H9 (cell line): ENCODE measurements around the gene MYLK. TPM values are rescaled to one million over a fixed set of nuclear protein-coding genes. Genes with fewer than 3 reads are reported as not detected.

ENCODE experiments used
- DNase-seq: peaks from one replicate; pipeline ENCODE4 v3.0.0-alpha.2; 2017
- H2AFZ ChIP-seq: one replicate; pipeline ENCODE4 v1.6.1; 2013; ENCODE audit warnings: mild to moderate bottlenecking, low read length, control low read depth, moderate library complexity
- H2AK5ac ChIP-seq: 2 replicates; pipeline ENCODE4 v1.6.1; 2013; ENCODE audit warnings: low read length, control low read depth, mixed read lengths; ENCODE audit not compliant: insufficient read length
- H2BK120ac ChIP-seq: one replicate; pipeline ENCODE4 v1.6.1; 2013; ENCODE audit warnings: low read depth, mild to moderate bottlenecking, low read length, control low read depth, inconsistent platforms; ENCODE audit not compliant: poor library complexity, severe bottlenecking
- H2BK12ac ChIP-seq: 2 replicates; pipeline ENCODE4 v1.6.1; 2013; ENCODE audit warnings: low read length, control low read depth, mixed read lengths, low read depth; ENCODE audit not compliant: insufficient read length
- H2BK15ac ChIP-seq: 2 replicates; pipeline ENCODE4 v1.6.1; 2013; ENCODE audit warnings: low read depth, low read length, control low read depth
- H2BK20ac ChIP-seq: one replicate; pipeline ENCODE4 v1.6.1; 2013; ENCODE audit warnings: low read depth, mild to moderate bottlenecking, low read length, control low read depth, inconsistent platforms; ENCODE audit not compliant: poor library complexity, severe bottlenecking
- H2BK5ac ChIP-seq: 2 replicates; pipeline ENCODE4 v1.6.1; 2013; ENCODE audit warnings: low read length, control low read depth, mixed read lengths; ENCODE audit not compliant: insufficient read length
- H3K14ac ChIP-seq: 2 replicates; pipeline ENCODE4 v1.6.1; 2013; ENCODE audit warnings: low read length, control low read depth; ENCODE audit not compliant: insufficient read depth
- H3K18ac ChIP-seq: 2 replicates; pipeline ENCODE4 v1.6.1; 2013; ENCODE audit warnings: low read depth, mild to moderate bottlenecking, mixed read lengths, low read length, control low read depth; ENCODE audit not compliant: insufficient read length
- H3K23ac ChIP-seq: 2 replicates; pipeline ENCODE4 v1.6.1; 2013; ENCODE audit warnings: low read length, control low read depth, mixed read lengths, low read depth; ENCODE audit not compliant: insufficient read length
- H3K23me2 ChIP-seq: 2 replicates; pipeline ENCODE4 v1.6.1; 2013; ENCODE audit warnings: low read depth, mild to moderate bottlenecking, mixed read lengths, low read length, control low read depth; ENCODE audit not compliant: insufficient read length, poor library complexity, severe bottlenecking
- H3K27ac ChIP-seq: 2 replicates; pipeline ENCODE4 v1.5.1; 2013; ENCODE audit warnings: low read length, control low read depth, mixed read lengths, low read depth; ENCODE audit not compliant: insufficient read length
- H3K27me3 ChIP-seq: 2 replicates; pipeline ENCODE4 v1.6.1; 2013; ENCODE audit warnings: low read length, control low read depth, inconsistent platforms; ENCODE audit not compliant: insufficient read depth
- H3K4ac ChIP-seq: 2 replicates; pipeline ENCODE4 v1.6.1; 2013; ENCODE audit warnings: low read depth, mild to moderate bottlenecking, control low read depth, inconsistent platforms, low read length, moderate library complexity
- H3K4me1 ChIP-seq: 2 replicates; pipeline ENCODE4 v1.6.1; 2013; ENCODE audit warnings: low read length, control low read depth, inconsistent platforms; ENCODE audit not compliant: insufficient read depth
- H3K4me2 ChIP-seq: 2 replicates; pipeline ENCODE4 v1.6.1; 2013; ENCODE audit warnings: low read length, control low read depth, mixed read lengths; ENCODE audit not compliant: insufficient read length, insufficient read depth
- H3K56ac ChIP-seq: 2 replicates; pipeline ENCODE4 v1.6.1; 2013; ENCODE audit warnings: low read depth, mild to moderate bottlenecking, mixed read lengths, low read length, control low read depth; ENCODE audit not compliant: insufficient read length
- H3K79me1 ChIP-seq: 2 replicates; pipeline ENCODE4 v1.6.1; 2013; ENCODE audit warnings: low read depth, mild to moderate bottlenecking, moderate library complexity, low read length, control low read depth, inconsistent platforms; ENCODE audit not compliant: insufficient read depth, poor library complexity, severe bottlenecking
- H3K79me2 ChIP-seq: 2 replicates; pipeline ENCODE4 v1.6.1; 2013; ENCODE audit warnings: low read length, control low read depth, inconsistent platforms; ENCODE audit not compliant: insufficient read depth
- H3K9ac ChIP-seq: 2 replicates; pipeline ENCODE4 v1.6.1; 2013; ENCODE audit warnings: low read length, control low read depth, mixed read lengths; ENCODE audit not compliant: insufficient read length; ENCODE audit errors: extremely low read depth
- H3K9me3 ChIP-seq: one replicate; pipeline ENCODE4 v1.6.1; 2013; ENCODE audit warnings: low read depth, low read length, inconsistent platforms; ENCODE audit not compliant: control insufficient read depth
- H3T11ph ChIP-seq: one replicate; pipeline ENCODE4 v1.6.1; 2013; ENCODE audit warnings: mild to moderate bottlenecking, low read length, control low read depth, inconsistent platforms
- H4K20me1 ChIP-seq: one replicate; pipeline ENCODE4 v1.6.1; 2013; ENCODE audit not compliant: control insufficient read depth, insufficient read length, insufficient read depth
- H4K5ac ChIP-seq: 2 replicates; pipeline ENCODE4 v1.6.1; 2013; ENCODE audit warnings: low read depth, mild to moderate bottlenecking, mixed read lengths, low read length, control low read depth; ENCODE audit not compliant: insufficient read length
- H4K8ac ChIP-seq: replicated peaks from 2 replicates; pipeline ENCODE4 v1.6.1; 2013; ENCODE audit warnings: low read length, control low read depth, mixed read lengths, low read depth; ENCODE audit not compliant: insufficient read length
- H4K91ac ChIP-seq: 2 replicates; pipeline ENCODE4 v1.6.1; 2013; ENCODE audit warnings: low read depth, mild to moderate bottlenecking, moderate library complexity, mixed read lengths, low read length, control low read depth; ENCODE audit not compliant: insufficient read length
- H3K27ac Mint-ChIP-seq, 3 experiments: 2 replicates in 2 of 3; 3 replicates in 1 of 3; pipeline ENCODE4 v1.8.0; 2020 to 2021; ENCODE audit warnings: mixed read lengths in 3 of 3, mild to moderate bottlenecking in 1 of 3, moderate library complexity in 1 of 3
- H3K27me3 Mint-ChIP-seq: 2 replicates; pipeline ENCODE4 v1.8.0; 2021; ENCODE audit warnings: low read depth, mild to moderate bottlenecking, moderate library complexity, mixed read lengths
- H3K36me3 Mint-ChIP-seq, 3 experiments: 2 replicates in 2 of 3; 3 replicates in 1 of 3; pipeline ENCODE4 v1.8.0; 2020 to 2021; ENCODE audit warnings: low read depth in 3 of 3, mixed read lengths in 3 of 3; ENCODE audit not compliant: insufficient read depth in 1 of 3
- H3K4me1 Mint-ChIP-seq, 2 experiments: 2 replicates each; pipeline ENCODE4 v1.8.0; 2020; ENCODE audit warnings: mixed read lengths in 2 of 2
- H3K4me3 Mint-ChIP-seq, 2 experiments: 2 replicates in 1 of 2; 3 replicates in 1 of 2; pipeline ENCODE4 v1.8.0; 2020 to 2021; ENCODE audit warnings: mild to moderate bottlenecking in 2 of 2, mixed read lengths in 2 of 2, moderate library complexity in 1 of 2
- H3K9me3 Mint-ChIP-seq, 2 experiments: 2 replicates in 1 of 2; 3 replicates in 1 of 2; pipeline ENCODE4 v1.8.0; 2020; ENCODE audit warnings: mild to moderate bottlenecking in 2 of 2, mixed read lengths in 2 of 2, moderate library complexity in 1 of 2
- CTCF ChIP-seq: fragments of 200-600 bp; sonication (generic); conservative IDR thresholded peaks from 3 replicates; pipeline ENCODE4 v1.8.0; 2021; ENCODE audit warnings: antibody characterized with exemption, mild to moderate bottlenecking
- WGBS: extraction: QIAGEN DNeasy Blood & Tissue Kit; methylation state at CpG from one replicate; pipeline ENCODE4 v1.1.7; 2013; ENCODE audit warnings: missing lambda C conversion rate, low lambda C conversion rate, mixed read lengths; ENCODE audit not compliant: insufficient read length; ENCODE audit errors: extremely low coverage; 5-methylcytosine and 5-hydroxymethylcytosine counted together
- total RNA-seq: library from RNA; stranded (reverse); gene quantifications from 2 replicates; pipeline ENCODE4 v1.2.1, GENCODE V29; 2021

MYLK gene
- total RNA-seq, 1 experiment from 2014 or later = 10.1 TPM

- Histone ChIP-seq H3K27ac (no peak overlapping the region), H3K27me3 (no peaks in the 10 kb centered on the region)
- H3K4me3 Mint-ChIP-seq = no peak overlapping the region
Observed at GRCh38 chr3:123683505-123684154, 200.5 kb downstream of the MYLK start.

More at GRCh38 chr3:123683505-123684154, 200.5 kb downstream of the MYLK start:
- no peak overlapping the region for H2AFZ ChIP-seq
- H3K9me3 Mint-ChIP-seq = no peaks in the 10 kb centered on the region
- WGBS = no CpG with 5 or more reads among the region's 10 CpGs
- H2BK20ac ChIP-seq = no peak overlapping the region
- no peak overlapping the region for H4K8ac ChIP-seq
- no peak overlapping the region for H2BK12ac ChIP-seq
- no peaks in the 10 kb centered on the region; the same call in 1 of the 2 replicates for H3K27me3 Mint-ChIP-seq
- no peak for DNase-seq
- no peak overlapping the region for H2BK5ac ChIP-seq
- H3K4ac ChIP-seq = no peak overlapping the region
- H3K14ac ChIP-seq = peak overlapping the region; percentile 4; the same call in 1 of the 2 replicates
- H4K5ac ChIP-seq = no peak overlapping the region
- no peaks in the 10 kb centered on the region for H3K23me2 ChIP-seq
- H4K91ac ChIP-seq = no peak overlapping the region
- H3K4me1 ChIP-seq = peaks cover 3% of the 10 kb centered on the region; the same call in 1 of the 2 replicates
- H3K56ac ChIP-seq = no peak overlapping the region
- H3K4me2 ChIP-seq = no peak overlapping the region
- no peak overlapping the region for H3K9ac ChIP-seq
- H3K27ac Mint-ChIP-seq = no peak overlapping the region
- H2BK15ac ChIP-seq = no peak overlapping the region
- H3K18ac ChIP-seq = no peak overlapping the region
- no peak overlapping the region for H3K23ac ChIP-seq
- H2BK120ac ChIP-seq = no peak overlapping the region
- H3K79me2 ChIP-seq = no peaks in the 10 kb centered on the region
- peaks cover 3 to 9% (median 5%) of the 10 kb centered on the region in 3 experiments; a peak in 2 of 7 replicates for H3K36me3 Mint-ChIP-seq
- no peaks in the 10 kb centered on the region for H4K20me1 ChIP-seq
- H2AK5ac ChIP-seq = no peak overlapping the region
- H3T11ph ChIP-seq = no peak overlapping the region
- no peaks in the 10 kb centered on the region for H3K79me1 ChIP-seq
- peaks cover 4 to 15% of the 10 kb centered on the region in 2 experiments for H3K4me1 Mint-ChIP-seq
- no peaks in the 10 kb centered on the region for H3K9me3 ChIP-seq
- TF ChIP-seq CTCF = no peak
